Natural killer cell (primary cell): Measurements from ENCODE around the gene NACC2. TPM values are rescaled to one million over a fixed set of nuclear protein-coding genes. Genes with fewer than 3 reads are reported as not detected.
"Not testable (repeated sequence)": the region's sequence is repeated elsewhere in the genome, so short reads cannot be mapped to it uniquely, and the experiment has no call there.

Experiments
- ATAC-seq, 3 donors: fragments of 150-1000 bp in 2 of 3; fragments of 200-7000 bp in 1 of 3; cut with Tn5 transposase; 1 replicate in 1 of 3; 2 replicates in 2 of 3; pipeline ENCODE4 v1.10.0; 2021; ENCODE audit warnings: mild to moderate bottlenecking in 2 of 3, moderate library complexity in 2 of 3
- DNase-seq, 2 donors: peaks; one replicate each; pipeline versions ENCODE4 v3.0.0 to v3.0.0-alpha.2; 2013 to 2021; ENCODE audit warnings: mixed read lengths in 1 of 2
- H3K27ac ChIP-seq: one replicate; pipeline ENCODE4 v1.5.1; 2013; ENCODE audit warnings: mild to moderate bottlenecking, low read length
- H3K27me3 ChIP-seq: one replicate; pipeline ENCODE4 v1.6.1; 2013; ENCODE audit warnings: low read length; ENCODE audit not compliant: control insufficient read depth, insufficient read depth
- H3K36me3 ChIP-seq: one replicate; pipeline ENCODE4 v1.6.1; 2013; ENCODE audit warnings: low read length; ENCODE audit not compliant: control insufficient read depth, insufficient read depth
- H3K4me1 ChIP-seq: one replicate; pipeline ENCODE4 v1.6.1; 2013; ENCODE audit warnings: low read length; ENCODE audit not compliant: control insufficient read depth, insufficient read depth
- H3K4me3 ChIP-seq: one replicate; pipeline ENCODE4 v1.5.1; 2013; ENCODE audit warnings: low read length
- H3K9me3 ChIP-seq: one replicate; pipeline ENCODE4 v1.6.1; 2013; ENCODE audit warnings: low read length; ENCODE audit not compliant: control insufficient read depth, insufficient read depth
- H3K27ac Mint-ChIP-seq, 2 donors: one replicate each; pipeline ENCODE4 v1.8.0; 2022; ENCODE audit warnings: mild to moderate bottlenecking in 2 of 2, mixed read lengths in 2 of 2, moderate library complexity in 1 of 2
- H3K27me3 Mint-ChIP-seq, 2 donors: one replicate each; pipeline ENCODE4 v1.8.0; 2022; ENCODE audit warnings: low read depth in 2 of 2, mixed read lengths in 2 of 2
- H3K36me3 Mint-ChIP-seq: one replicate; pipeline ENCODE4 v1.8.0; 2022; ENCODE audit warnings: mixed read lengths
- H3K4me1 Mint-ChIP-seq, 2 donors: one replicate each; pipeline ENCODE4 v1.8.0; 2022; ENCODE audit warnings: mixed read lengths in 2 of 2
- H3K4me3 Mint-ChIP-seq: one replicate; pipeline ENCODE4 v1.8.0; 2022; ENCODE audit warnings: mild to moderate bottlenecking, moderate library complexity, mixed read lengths
- H3K9me3 Mint-ChIP-seq, 2 donors: one replicate each; pipeline ENCODE4 v1.8.0; 2022; ENCODE audit warnings: mixed read lengths in 2 of 2
- CTCF ChIP-seq: fragments of 200-600 bp; IDR thresholded peaks from one replicate; pipeline ENCODE4 v1.8.0; 2022; ENCODE audit warnings: antibody characterized with exemption
- WGBS: methylation state at CpG from one replicate; pipeline ENCODE4 v1.1.7; 2013; ENCODE audit warnings: missing lambda C conversion rate; ENCODE audit not compliant: insufficient coverage; 5-methylcytosine and 5-hydroxymethylcytosine counted together
- intact Hi-C: fragments of 100-400 bp; cut with micrococcal nuclease; formaldehyde crosslinking; loops from one replicate; pipeline ENCODE4 v1.14.2; 2022
- total RNA-seq, 4 donors: library from RNA; stranded (reverse); fragments of 120-200 nt in 1 of 4; gene quantifications; one replicate each; pipeline versions ENCODE4 v1.2.3 to v1.2.4, GENCODE V29; 2013 to 2022

Gene NACC2
- total RNA-seq, 3 donors from 2014 or later (not counting 1 experiment from before 2014, with no cell fraction given): 14.5 to 21.6 (median 21.2) TPM

GRCh38 chr9:136044207-136044970, 50.7 kb downstream of the NACC2 start:
- peaks cover 4 to 15% of the 10 kb centered on the region in 2 donors for H3K4me1 Mint-ChIP-seq
- H3K36me3 Mint-ChIP-seq: peaks cover 4% of the 10 kb centered on the region
- no peak overlapping the region for H3K4me3 Mint-ChIP-seq

GRCh38 chr9:136043441-136043991, 51.6 kb downstream of the NACC2 start:
- H3K27ac ChIP-seq: no peak overlapping the region
- Mint-ChIP-seq H3K27ac (no peak overlapping the region), H3K4me1 (peaks cover 5 to 19% of the 10 kb centered on the region in 2 donors), H3K9me3 (peaks cover 8 to 9% of the 10 kb centered on the region in 2 donors), H3K4me3 (no peak overlapping the region), H3K36me3 (peaks cover 6% of the 10 kb centered on the region), H3K27me3 (no peaks in the 10 kb centered on the region)
- no peaks in the 10 kb centered on the region for H3K9me3 ChIP-seq
- no peak for ATAC-seq
- 85% methylated on average over 18 of the region's 18 CpGs for WGBS
- no peaks in the 10 kb centered on the region for H3K27me3 ChIP-seq
- H3K4me1 ChIP-seq: peaks cover 13% of the 10 kb centered on the region
- intact Hi-C loops: no loop called here
- no peak overlapping the region for H3K4me3 ChIP-seq
- no peak for TF ChIP-seq CTCF
- DNase-seq: no peak
- peaks cover 4% of the 10 kb centered on the region for H3K36me3 ChIP-seq

More at GRCh38 chr9:136044207-136044970, 50.7 kb downstream of the NACC2 start:
- Histone ChIP-seq H3K27me3 (no peaks in the 10 kb centered on the region), H3K27ac (no peak overlapping the region), H3K4me3 (no peak overlapping the region), H3K4me1 (peaks cover 13% of the 10 kb centered on the region), H3K36me3 (peaks cover 4% of the 10 kb centered on the region), H3K9me3 (no peaks in the 10 kb centered on the region)
- Mint-ChIP-seq H3K27me3 (no peaks in the 10 kb centered on the region), H3K9me3 (peaks cover 3 to 4% of the 10 kb centered on the region in 2 donors), H3K27ac (no peak overlapping the region)
- TF ChIP-seq CTCF: no peak
- intact Hi-C loops: no loop called here
- DNase-seq (no peak), ATAC-seq (no peak)
- WGBS: 95% methylated on average over 25 of the region's 25 CpGs

- no peaks in the 10 kb centered on the region for H3K27me3 ChIP-seq
- H3K4me1 Mint-ChIP-seq: peaks cover 5 to 25% of the 10 kb centered on the region in 2 donors
- no peak for TF ChIP-seq CTCF
- WGBS: 42% methylated on average over 1 of the region's 1 CpG
- H3K4me3 ChIP-seq: no peak overlapping the region
- no peaks in the 10 kb centered on the region for H3K27me3 Mint-ChIP-seq
- H3K27ac ChIP-seq: no peak overlapping the region
- no peak for DNase-seq
- H3K4me3 Mint-ChIP-seq: no peak overlapping the region
- H3K9me3 ChIP-seq: peaks cover 3% of the 10 kb centered on the region
- H3K4me1 ChIP-seq: peaks cover 13% of the 10 kb centered on the region
- H3K36me3 ChIP-seq: peaks cover 4% of the 10 kb centered on the region
- H3K27ac Mint-ChIP-seq: no peak overlapping the region
- peaks cover 9 to 11% of the 10 kb centered on the region in 2 donors for H3K9me3 Mint-ChIP-seq
- intact Hi-C loops: no loop called here
- ATAC-seq: no peak
- H3K36me3 Mint-ChIP-seq: peaks cover 6% of the 10 kb centered on the region
Observed at GRCh38 chr9:136042541-136042940, 52.5 kb downstream of the NACC2 start.

- H3K27me3 Mint-ChIP-seq, H3K4me1 ChIP-seq, H3K36me3 ChIP-seq, H3K27ac Mint-ChIP-seq, intact Hi-C loops, H3K27me3 ChIP-seq, H3K4me3 ChIP-seq, H3K27ac ChIP-seq, H3K9me3 ChIP-seq, ATAC-seq, DNase-seq, H3K4me3 Mint-ChIP-seq: not testable (repeated sequence)
- WGBS: 100% methylated on average over 2 of the region's 2 CpGs
- Mint-ChIP-seq H3K36me3 (peaks cover 15% of the 10 kb centered on the region), H3K4me1 (peaks cover 5 to 25% of the 10 kb centered on the region in 2 donors), H3K9me3 (peaks cover 12 to 20% of the 10 kb centered on the region in 2 donors)
Observed at GRCh38 chr9:136040848-136041247, 54.2 kb downstream of the NACC2 start.
